Esophagus squamous epithelium (tissue), 4 donors: ENCODE measurements around the gene FEZF2.

Experiments
- CTCF ChIP-seq, 6 experiments: fragments of 450-650 bp in 4 of 6; fragments of 200-600 bp in 2 of 6; sonication (generic) in 2 of 6; IDR thresholded peaks; one replicate each; pipeline ENCODE4 v1.5.1; 2016 to 2019; ENCODE audit warnings: antibody characterized with exemption in 6 of 6, mild to moderate bottlenecking in 4 of 6, moderate library complexity in 4 of 6
- POLR2A ChIP-seq, 4 donors: fragments of 450-650 bp; IDR thresholded peaks; one replicate each; pipeline ENCODE4 v1.6.1; 2017; ENCODE audit warnings: antibody characterized with exemption in 4 of 4, mild to moderate bottlenecking in 4 of 4, moderate library complexity in 3 of 4

GRCh38 chr3:62406945-62407344 is 33.6 kb upstream of the FEZF2 start:
- TF ChIP-seq POLR2A (IDR thresholded peaks at IDR 0.05) (no peak), CTCF (IDR thresholded peaks at IDR 0.05) (no peak)
